Mucosa of gallbladder (tissue), 1 donor: ENCODE data around the gene SLC15A4. TPM values are rescaled to one million over a fixed set of nuclear protein-coding genes. Genes with fewer than 3 reads are reported as not detected.

ENCODE experiments used
- DNase-seq: peaks from one replicate; pipeline ENCODE4 v3.0.0-alpha.2; 2020; ENCODE audit warnings: low spot score
- total RNA-seq: library from RNA; stranded (reverse); gene quantifications from one replicate; pipeline ENCODE4 v1.2.1, GENCODE V29; 2021
- donor health status: DM: no; HTN: no; CAD: no.

The SLC15A4 gene
- total RNA-seq, 1 donor from 2014 or later, result 28.6 TPM

DNA sequence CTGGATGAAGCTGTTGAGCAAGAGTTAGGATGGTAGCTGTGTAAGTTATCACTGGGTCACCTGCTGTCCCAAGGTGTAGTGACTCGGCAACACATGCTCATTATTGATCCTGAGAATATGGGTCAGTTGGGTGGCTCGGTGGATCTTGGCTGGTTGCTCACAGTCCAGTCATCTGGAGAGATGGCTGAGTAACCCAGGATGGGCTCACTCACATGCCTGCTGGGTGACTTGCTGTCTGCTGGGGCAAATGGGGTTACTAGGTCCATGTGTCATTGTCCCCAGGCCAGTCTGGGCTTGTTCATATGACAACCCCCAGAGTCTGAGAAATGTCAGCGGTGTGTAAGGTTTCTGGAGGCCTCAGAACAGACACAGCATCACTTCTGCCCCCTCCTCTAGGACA lies 69.5 kb downstream of the SLC15A4 start:
- no peak for DNase-seq

DNA sequence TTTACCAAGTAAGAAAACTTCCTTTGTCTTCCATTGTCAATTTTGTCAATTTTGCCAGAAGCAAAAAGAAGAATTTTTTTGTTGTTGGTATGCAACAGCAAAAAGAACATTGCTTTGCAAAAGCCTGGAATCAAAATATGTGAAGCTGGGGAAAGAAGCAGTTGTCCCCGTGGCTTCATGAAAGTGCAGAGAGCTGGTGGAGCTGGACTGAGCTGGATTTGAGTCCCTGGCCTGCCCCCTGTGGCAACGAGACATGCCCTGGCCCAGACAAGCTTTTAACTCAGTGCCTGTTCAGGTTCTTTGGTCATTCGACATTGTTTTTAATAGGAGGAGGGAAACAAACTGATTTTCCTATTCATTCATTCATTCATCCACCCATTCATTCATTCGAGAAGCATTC lies 70.3 kb downstream of the SLC15A4 start:
- DNase-seq, result no peak

DNA sequence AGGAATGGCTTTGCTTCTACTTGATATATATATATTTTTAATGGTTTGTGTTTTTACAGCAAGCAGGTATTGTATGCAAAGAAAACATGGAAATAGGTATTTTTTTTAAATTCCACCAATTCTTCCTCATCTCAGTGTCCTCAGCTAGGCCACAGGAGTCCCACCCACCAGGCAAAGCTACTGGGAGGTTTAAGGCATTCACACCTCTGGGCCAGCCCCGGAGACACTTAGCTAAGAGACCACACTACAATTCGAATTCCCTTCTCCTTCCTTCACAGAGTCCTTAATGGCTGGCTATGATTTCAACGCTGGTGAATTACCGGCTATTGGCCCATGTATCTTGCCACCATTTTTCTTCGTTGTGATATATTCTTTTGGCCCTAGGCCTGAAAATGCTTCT lies 71.4 kb downstream of the SLC15A4 start:
- no peak for DNase-seq

DNA sequence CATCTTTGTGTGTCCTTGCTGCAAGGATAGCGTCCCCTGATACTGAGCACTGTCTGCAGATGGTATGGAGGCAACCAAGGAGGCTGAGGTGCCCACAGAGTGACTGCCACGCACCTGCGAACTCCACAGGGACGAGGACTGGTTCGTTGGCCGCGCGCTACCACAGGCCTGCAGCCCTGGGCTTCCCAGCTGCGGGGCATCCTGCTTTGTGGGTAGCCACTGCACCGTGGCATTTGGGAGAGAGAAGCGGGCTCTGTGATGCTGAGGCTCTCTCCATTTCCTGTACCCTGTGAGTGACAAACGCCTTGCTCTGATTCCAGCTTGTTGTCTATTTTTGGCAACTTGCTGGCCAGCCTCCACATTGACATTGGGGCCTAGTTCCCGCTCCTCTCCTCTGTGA lies 76.3 kb downstream of the SLC15A4 start:
- DNase-seq, result no peak

DNA sequence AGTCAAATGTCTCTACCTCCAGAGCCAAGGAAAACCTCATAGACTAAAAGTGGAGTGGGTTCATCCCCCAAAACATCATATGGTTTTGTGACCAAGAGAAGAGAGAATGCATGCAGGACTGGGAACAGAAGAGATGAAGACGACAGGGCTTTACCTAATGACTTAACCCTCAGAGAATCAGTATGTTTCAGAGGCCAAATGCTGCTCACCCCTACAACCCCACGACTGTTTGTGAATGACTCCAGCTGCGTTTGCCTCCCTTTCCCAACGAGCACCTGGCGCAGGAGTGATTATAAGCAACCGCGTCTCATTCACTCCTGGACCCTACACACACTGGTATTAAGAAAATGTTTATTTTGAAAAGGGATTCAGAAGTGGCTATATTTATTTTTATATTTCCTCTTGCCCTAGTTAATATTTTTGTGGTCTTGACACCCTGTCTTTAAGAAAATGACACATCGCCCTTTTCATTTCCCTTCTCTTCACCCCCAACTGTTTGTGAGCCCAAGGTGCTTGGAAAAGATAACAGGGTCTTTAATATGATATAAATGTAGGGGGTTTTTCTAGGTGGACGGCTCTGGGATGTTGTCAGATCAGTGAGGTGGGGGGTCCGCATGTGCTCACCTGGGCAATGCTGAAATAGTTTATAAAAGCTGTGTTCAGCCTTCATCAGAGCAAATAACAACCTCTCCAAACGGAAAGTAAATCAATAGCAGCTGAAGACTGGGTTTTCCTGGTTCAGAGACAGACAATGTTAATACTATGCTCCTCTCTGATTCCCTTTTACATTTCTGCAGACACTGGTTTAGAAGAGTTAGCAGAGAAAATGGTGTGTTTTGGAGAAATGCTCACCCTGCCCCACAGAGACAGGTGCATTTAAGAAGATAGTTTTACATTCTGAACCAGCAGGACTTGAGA lies 77.7 kb downstream of the SLC15A4 start:
- DNase-seq, result no peak

DNA sequence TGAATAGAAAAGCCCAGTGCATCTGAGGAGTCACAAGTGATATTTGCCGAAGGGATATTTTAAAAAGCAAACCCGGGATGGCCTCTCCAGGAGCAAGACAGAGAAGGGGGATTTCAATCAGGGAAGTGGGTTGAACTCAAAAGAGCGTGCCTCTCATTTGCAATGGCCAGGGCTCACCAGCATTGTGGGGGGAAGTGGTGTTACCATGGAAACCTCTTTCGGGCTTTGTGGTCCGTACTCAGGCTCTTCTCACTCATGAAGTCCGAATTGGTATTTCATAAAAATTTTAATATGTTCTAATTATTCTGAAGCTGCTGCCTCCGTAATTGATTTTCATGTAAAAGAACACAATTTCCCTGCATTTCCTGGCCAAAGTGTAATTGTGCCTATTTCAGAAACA lies 79.8 kb downstream of the SLC15A4 start:
- no peak for DNase-seq

Other genes with a start within 250 kb of the SLC15A4 start
- 3.3 TPM for gene GLT1D1, start 29.5 kb upstream of the SLC15A4 start, total RNA-seq